ENCODE data around the gene CDC123.
A peak's percentile ranks its signal among the peaks of the same experiment; 100 is the strongest.

Gene CDC123

GRCh38 chr10:12195603-12196506, at the start of gene CDC123, which contains the start of gene NUDT5:
CDC123 (plus strand) TSS chr10:12196188; CDS start chr10:12196246, 58 bp downstream.
NUDT5 (minus strand) TSS chr10:12195891; CDS start chr10:12186291, 9,600 bp downstream.
- TF ChIP-seq GATA3 (IDR thresholded peaks at IDR 0.05; ENCODE audit: low read depth, low read length): no peak
- TF ChIP-seq GATA2 (IDR thresholded peaks at IDR 0.05; ENCODE audit: low read depth, low read length): no peak

GRCh38 chr10:12150163-12150562, 45.8 kb upstream of the CDC123 start:
- TF ChIP-seq GATA3 (IDR thresholded peaks at IDR 0.05; ENCODE audit: low read depth, low read length) (no peak), GATA2 (IDR thresholded peaks at IDR 0.05; ENCODE audit: low read depth, low read length) (no peak)

GRCh38 chr10:12154516-12154915, 41.5 kb upstream of the CDC123 start:
- TF ChIP-seq GATA2 (IDR thresholded peaks at IDR 0.05; ENCODE audit: low read depth, low read length) (no peak), GATA3 (IDR thresholded peaks at IDR 0.05; ENCODE audit: low read depth, low read length) (no peak)

GRCh38 chr10:12156367-12157123, 39.4 kb upstream of the CDC123 start:
- TF ChIP-seq GATA3 (IDR thresholded peaks at IDR 0.05; ENCODE audit: low read depth, low read length) (no peak), GATA2 (IDR thresholded peaks at IDR 0.05; ENCODE audit: low read depth, low read length) (no peak)

GRCh38 chr10:12158111-12158510, 37.9 kb upstream of the CDC123 start:
- TF ChIP-seq GATA2 (IDR thresholded peaks at IDR 0.05; ENCODE audit: low read depth, low read length) (no peak), GATA3 (IDR thresholded peaks at IDR 0.05; ENCODE audit: low read depth, low read length) (no peak)

GRCh38 chr10:12160664-12161063, 35.3 kb upstream of the CDC123 start:
- no peak for TF ChIP-seq GATA3 (IDR thresholded peaks at IDR 0.05; ENCODE audit: low read depth, low read length)
- no peak for TF ChIP-seq GATA2 (IDR thresholded peaks at IDR 0.05; ENCODE audit: low read depth, low read length)

- no peak for TF ChIP-seq GATA3 (IDR thresholded peaks at IDR 0.05; ENCODE audit: low read depth, low read length)
- TF ChIP-seq GATA2 (IDR thresholded peaks at IDR 0.05; ENCODE audit: low read depth, low read length): no peak
Measured at GRCh38 chr10:12162927-12163326, 33.1 kb upstream of the CDC123 start.

- TF ChIP-seq GATA3 (IDR thresholded peaks at IDR 0.05; ENCODE audit: low read depth, low read length) (no peak), GATA2 (IDR thresholded peaks at IDR 0.05; ENCODE audit: low read depth, low read length) (no peak)
Measured at GRCh38 chr10:12164085-12164484, 31.9 kb upstream of the CDC123 start.

GRCh38 chr10:12165036-12165435, 31.0 kb upstream of the CDC123 start:
- TF ChIP-seq GATA3 (IDR thresholded peaks at IDR 0.05; ENCODE audit: low read depth, low read length) (no peak), GATA2 (IDR thresholded peaks at IDR 0.05; ENCODE audit: low read depth, low read length) (no peak)

GRCh38 chr10:12165999-12166775, 29.8 kb upstream of the CDC123 start:
- TF ChIP-seq GATA2 (IDR thresholded peaks at IDR 0.05; ENCODE audit: low read depth, low read length): peak; percentile 88
- TF ChIP-seq GATA3 (IDR thresholded peaks at IDR 0.05; ENCODE audit: low read depth, low read length): peak; percentile 65; the same call in 1 of the 2 replicates

- TF ChIP-seq GATA3 (IDR thresholded peaks at IDR 0.05; ENCODE audit: low read depth, low read length): no peak
Measured at GRCh38 chr10:12177642-12178041, 18.3 kb upstream of the CDC123 start.

- TF ChIP-seq GATA2 (IDR thresholded peaks at IDR 0.05; ENCODE audit: low read depth, low read length) (no peak), GATA3 (IDR thresholded peaks at IDR 0.05; ENCODE audit: low read depth, low read length) (no peak)
Measured at GRCh38 chr10:12179606-12180170, 16.3 kb upstream of the CDC123 start.

GRCh38 chr10:12180221-12180974, 15.6 kb upstream of the CDC123 start:
- TF ChIP-seq GATA2 (IDR thresholded peaks at IDR 0.05; ENCODE audit: low read depth, low read length) (no peak), GATA3 (IDR thresholded peaks at IDR 0.05; ENCODE audit: low read depth, low read length) (no peak)
